ENCODE measurements around the gene FHIT.

DNA sequence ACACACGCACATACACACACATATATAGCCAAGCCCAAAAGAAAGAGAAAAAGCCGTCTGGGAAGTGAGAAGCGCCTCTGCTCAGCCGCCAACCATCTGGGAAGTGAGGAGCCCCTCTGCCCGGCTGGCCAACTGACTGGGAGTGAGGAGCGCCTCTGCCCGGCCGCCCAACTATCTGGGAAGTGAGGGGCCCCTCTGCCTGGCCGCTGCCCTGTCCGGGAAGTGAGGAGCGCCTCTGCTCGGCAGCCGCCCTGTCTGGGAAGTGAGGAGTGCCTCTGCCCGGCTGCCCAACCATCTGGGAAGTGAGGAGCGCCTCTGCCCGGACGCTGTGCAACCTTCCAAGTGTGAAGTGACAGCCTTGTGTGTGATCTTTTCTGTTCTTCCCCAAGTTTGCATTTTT, 49.2 kb downstream of the FHIT start:
- TF ChIP-seq, protein P1, sequence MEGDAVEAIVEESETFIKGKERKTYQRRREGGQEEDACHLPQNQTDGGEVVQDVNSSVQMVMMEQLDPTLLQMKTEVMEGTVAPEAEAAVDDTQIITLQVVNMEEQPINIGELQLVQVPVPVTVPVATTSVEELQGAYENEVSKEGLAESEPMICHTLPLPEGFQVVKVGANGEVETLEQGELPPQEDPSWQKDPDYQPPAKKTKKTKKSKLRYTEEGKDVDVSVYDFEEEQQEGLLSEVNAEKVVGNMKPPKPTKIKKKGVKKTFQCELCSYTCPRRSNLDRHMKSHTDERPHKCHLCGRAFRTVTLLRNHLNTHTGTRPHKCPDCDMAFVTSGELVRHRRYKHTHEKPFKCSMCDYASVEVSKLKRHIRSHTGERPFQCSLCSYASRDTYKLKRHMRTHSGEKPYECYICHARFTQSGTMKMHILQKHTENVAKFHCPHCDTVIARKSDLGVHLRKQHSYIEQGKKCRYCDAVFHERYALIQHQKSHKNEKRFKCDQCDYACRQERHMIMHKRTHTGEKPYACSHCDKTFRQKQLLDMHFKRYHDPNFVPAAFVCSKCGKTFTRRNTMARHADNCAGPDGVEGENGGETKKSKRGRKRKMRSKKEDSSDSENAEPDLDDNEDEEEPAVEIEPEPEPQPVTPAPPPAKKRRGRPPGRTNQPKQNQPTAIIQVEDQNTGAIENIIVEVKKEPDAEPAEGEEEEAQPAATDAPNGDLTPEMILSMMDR (IDR thresholded peaks at IDR 0.05; ENCODE audit: low read depth, low read length, missing input control): no peak
- TF ChIP-seq, protein P2, sequence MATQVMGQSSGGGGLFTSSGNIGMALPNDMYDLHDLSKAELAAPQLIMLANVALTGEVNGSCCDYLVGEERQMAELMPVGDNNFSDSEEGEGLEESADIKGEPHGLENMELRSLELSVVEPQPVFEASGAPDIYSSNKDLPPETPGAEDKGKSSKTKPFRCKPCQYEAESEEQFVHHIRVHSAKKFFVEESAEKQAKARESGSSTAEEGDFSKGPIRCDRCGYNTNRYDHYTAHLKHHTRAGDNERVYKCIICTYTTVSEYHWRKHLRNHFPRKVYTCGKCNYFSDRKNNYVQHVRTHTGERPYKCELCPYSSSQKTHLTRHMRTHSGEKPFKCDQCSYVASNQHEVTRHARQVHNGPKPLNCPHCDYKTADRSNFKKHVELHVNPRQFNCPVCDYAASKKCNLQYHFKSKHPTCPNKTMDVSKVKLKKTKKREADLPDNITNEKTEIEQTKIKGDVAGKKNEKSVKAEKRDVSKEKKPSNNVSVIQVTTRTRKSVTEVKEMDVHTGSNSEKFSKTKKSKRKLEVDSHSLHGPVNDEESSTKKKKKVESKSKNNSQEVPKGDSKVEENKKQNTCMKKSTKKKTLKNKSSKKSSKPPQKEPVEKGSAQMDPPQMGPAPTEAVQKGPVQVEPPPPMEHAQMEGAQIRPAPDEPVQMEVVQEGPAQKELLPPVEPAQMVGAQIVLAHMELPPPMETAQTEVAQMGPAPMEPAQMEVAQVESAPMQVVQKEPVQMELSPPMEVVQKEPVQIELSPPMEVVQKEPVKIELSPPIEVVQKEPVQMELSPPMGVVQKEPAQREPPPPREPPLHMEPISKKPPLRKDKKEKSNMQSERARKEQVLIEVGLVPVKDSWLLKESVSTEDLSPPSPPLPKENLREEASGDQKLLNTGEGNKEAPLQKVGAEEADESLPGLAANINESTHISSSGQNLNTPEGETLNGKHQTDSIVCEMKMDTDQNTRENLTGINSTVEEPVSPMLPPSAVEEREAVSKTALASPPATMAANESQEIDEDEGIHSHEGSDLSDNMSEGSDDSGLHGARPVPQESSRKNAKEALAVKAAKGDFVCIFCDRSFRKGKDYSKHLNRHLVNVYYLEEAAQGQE (IDR thresholded peaks at IDR 0.05): no peak
- TF ChIP-seq EGR1 (IDR thresholded peaks at IDR 0.05; ENCODE audit: low read depth in 2 of 2) (no peak), GABPA (IDR thresholded peaks at IDR 0.05 in 1 of 2, conservative IDR thresholded peaks at IDR 0.05 in 1 of 2) (no peak), HNF4G (IDR thresholded peaks at IDR 0.05) (no peak), RAD21 (IDR thresholded peaks at IDR 0.05) (no peak), JUND (IDR thresholded peaks at IDR 0.05) (no peak), TAF1 (conservative IDR thresholded peaks at IDR 0.05) (no peak), YY1 (IDR thresholded peaks at IDR 0.05) (no peak), RXRA (IDR thresholded peaks at IDR 0.05) (no peak)
- TF ChIP-seq, protein P3, sequence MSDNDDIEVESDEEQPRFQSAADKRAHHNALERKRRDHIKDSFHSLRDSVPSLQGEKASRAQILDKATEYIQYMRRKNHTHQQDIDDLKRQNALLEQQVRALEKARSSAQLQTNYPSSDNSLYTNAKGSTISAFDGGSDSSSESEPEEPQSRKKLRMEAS (IDR thresholded peaks at IDR 0.05): no peak

All from liver (tissue), 3 donors.